ENCODE data around the gene ZNF124. TPM values are rescaled to one million over a fixed set of nuclear protein-coding genes. Genes with fewer than 3 reads are reported as not detected.

Gene ZNF124
- total RNA-seq, 3 donors from 2014 or later: 41.8 to 78.5 (median 61.3) TPM

GRCh38 chr1:247113733-247114271 lies 58.0 kb downstream of the ZNF124 start:
- no peak for DNase-seq
- Histone ChIP-seq H3K4me3 (no peak overlapping the region), H3K36me3 (ENCODE audit: low read depth) (no peaks in the 10 kb centered on the region), H3K9me3 (no peaks in the 10 kb centered on the region), H3K4me1 (ENCODE audit: low read depth) (peaks cover 5% of the 10 kb centered on the region)
- ATAC-seq: no peak
- intact Hi-C loops (cut with DNase I, micrococcal nuclease): no loop called here
- no peak for TF ChIP-seq CTCF (IDR thresholded peaks at IDR 0.05)

- intact Hi-C loops (cut with DNase I, micrococcal nuclease): no loop called here
- peaks cover 5% of the 10 kb centered on the region for H3K4me1 ChIP-seq (ENCODE audit: low read depth)
- DNase-seq: no peak
- ATAC-seq: no peak
- H3K4me3 ChIP-seq: no peak overlapping the region
- no peaks in the 10 kb centered on the region for H3K36me3 ChIP-seq (ENCODE audit: low read depth)
- H3K9me3 ChIP-seq: no peaks in the 10 kb centered on the region
- no peak for TF ChIP-seq CTCF (IDR thresholded peaks at IDR 0.05)
Observed at GRCh38 chr1:247113094-247113497, 58.7 kb downstream of the ZNF124 start.

GRCh38 chr1:247112479-247112781 lies 59.4 kb downstream of the ZNF124 start:
- peak; percentile 38 for ATAC-seq
- H3K4me3 ChIP-seq: no peak overlapping the region
- H3K4me1 ChIP-seq (ENCODE audit: low read depth): peaks cover 5% of the 10 kb centered on the region
- DNase-seq: no peak
- TF ChIP-seq CTCF (IDR thresholded peaks at IDR 0.05): no peak
- no peaks in the 10 kb centered on the region for H3K36me3 ChIP-seq (ENCODE audit: low read depth)
- intact Hi-C loops (cut with DNase I, micrococcal nuclease): no loop called here
- H3K9me3 ChIP-seq: no peaks in the 10 kb centered on the region

- ATAC-seq: peak; percentile 94
Observed at GRCh38 chr1:247111700-247112478, 59.9 kb downstream of the ZNF124 start.

GRCh38 chr1:247111259-247111699 lies 60.5 kb downstream of the ZNF124 start:
- Histone ChIP-seq H3K9me3 (no peaks in the 10 kb centered on the region), H3K4me1 (ENCODE audit: low read depth) (peaks cover 5% of the 10 kb centered on the region), H3K4me3 (peak overlapping the region; percentile 56), H3K36me3 (ENCODE audit: low read depth) (no peaks in the 10 kb centered on the region)
- DNase-seq (peak in 1 of 3 donors; percentile 58), ATAC-seq (peak; percentile 55)
- intact Hi-C loops (cut with DNase I, micrococcal nuclease): no loop called here
- no peak for TF ChIP-seq CTCF (IDR thresholded peaks at IDR 0.05)

More at GRCh38 chr1:247111700-247112478, 59.9 kb downstream of the ZNF124 start:
- intact Hi-C loops (cut with DNase I, micrococcal nuclease): no loop called here
- DNase-seq: peak; percentile 69 to 79 (median 79)
- no peak for TF ChIP-seq CTCF (IDR thresholded peaks at IDR 0.05)
- H3K9me3 ChIP-seq: no peaks in the 10 kb centered on the region
- peak overlapping the region; percentile 56 for H3K4me3 ChIP-seq
- H3K36me3 ChIP-seq (ENCODE audit: low read depth): no peaks in the 10 kb centered on the region
- peaks cover 5% of the 10 kb centered on the region for H3K4me1 ChIP-seq (ENCODE audit: low read depth)
